Germinal center (tissue), 1 donor: ENCODE results near the gene CENPVL3.
A peak's percentile ranks its signal among the peaks of the same experiment; 100 is the strongest.
"Not testable (repeated sequence)": the region's sequence is repeated elsewhere in the genome, so short reads cannot be mapped to it uniquely, and the experiment has no call there.

Source experiments
- DNase-seq: peaks from one replicate; pipeline ENCODE4 v3.0.0; 2012; ENCODE audit warnings: mixed read lengths, low spot score

The CENPVL3 gene

DNA sequence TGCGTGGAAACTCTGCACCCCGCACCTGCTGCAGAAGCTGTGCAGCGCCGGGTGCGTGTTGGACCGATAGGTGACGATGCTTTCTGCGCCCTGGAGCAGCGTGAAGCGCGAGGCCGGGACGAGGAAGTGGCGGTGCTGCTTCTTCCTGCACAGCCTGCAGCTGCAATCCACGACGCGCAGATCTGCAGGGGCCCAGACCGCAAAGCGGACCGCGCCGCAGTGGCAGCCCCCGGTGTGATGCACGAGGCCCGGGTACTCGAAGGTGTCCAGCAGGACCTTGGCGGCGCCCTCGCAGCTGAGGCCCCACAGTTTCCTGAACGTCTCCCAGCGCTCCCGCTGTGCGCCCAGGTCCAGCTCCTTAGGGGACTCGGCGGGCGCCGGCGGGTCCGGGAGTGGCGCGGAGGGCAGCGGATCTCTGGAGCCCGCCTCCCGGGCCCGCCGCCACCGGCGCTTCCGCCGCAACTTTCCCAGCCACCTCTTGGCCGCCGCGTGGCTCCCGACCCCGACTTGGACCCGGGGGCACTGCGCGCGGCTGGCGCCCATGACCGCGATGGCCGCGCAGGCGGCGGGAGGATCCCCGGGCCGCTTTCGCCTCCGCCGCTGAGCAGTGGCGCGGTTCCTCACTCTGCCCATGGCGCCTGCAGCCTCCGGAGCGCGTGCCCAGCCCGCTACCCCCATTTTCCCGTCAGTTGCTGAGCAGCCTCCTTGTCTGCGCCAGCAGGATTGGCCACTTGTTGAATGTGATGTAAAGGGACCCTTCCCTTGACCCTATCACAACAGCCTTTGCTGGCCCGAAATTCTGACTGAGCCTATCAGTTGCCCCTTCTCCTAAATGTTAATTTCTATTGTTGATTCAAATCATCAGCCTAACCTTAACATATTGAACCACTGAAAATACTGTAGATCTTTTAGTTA is at the start of gene CENPVL3:
Gene CENPVL3 (minus strand): TSS at position 672 of the 915 bp plus-strand sequence. CDS start 39 bp downstream, at position 633.
- not testable (repeated sequence) for DNase-seq

DNA sequence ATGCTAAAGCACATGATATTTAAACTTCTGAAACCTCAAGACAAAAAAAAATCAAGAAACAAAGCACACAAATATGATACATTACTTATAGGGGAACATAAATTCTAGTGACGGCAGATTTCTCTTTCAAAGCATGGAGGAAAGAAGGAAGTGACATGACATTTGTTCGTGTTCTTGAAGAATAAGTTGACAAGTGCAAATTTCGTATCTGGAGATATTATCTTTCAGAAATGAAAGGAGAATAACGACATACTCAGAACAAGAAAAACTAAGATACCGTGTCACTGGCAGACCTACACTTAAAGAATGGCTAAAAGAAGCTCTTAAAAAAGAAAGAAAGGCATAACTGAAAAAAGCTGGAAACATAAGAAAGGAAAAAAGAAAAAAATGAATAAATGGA is 47.3 kb upstream of the CENPVL3 start:
- no peak for DNase-seq

DNA sequence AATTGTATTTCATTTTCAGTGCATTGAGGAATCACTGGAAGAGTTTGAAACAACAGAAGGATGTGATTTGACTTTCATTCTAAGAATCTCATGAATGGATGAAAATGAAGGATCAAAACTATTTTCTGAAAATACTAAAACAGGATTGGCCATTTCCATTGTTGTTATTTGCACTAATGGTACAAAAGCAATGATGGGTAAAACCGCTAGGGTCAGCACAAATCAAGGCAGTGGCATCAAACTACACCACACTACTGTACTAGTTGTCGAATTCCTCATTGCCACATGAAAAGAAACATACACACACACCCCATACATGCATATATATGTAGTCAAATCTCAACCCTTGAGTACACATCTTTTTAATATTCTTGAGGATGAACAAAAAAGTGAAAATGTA is 24.7 kb upstream of the CENPVL3 start:
- DNase-seq, result no peak

DNA sequence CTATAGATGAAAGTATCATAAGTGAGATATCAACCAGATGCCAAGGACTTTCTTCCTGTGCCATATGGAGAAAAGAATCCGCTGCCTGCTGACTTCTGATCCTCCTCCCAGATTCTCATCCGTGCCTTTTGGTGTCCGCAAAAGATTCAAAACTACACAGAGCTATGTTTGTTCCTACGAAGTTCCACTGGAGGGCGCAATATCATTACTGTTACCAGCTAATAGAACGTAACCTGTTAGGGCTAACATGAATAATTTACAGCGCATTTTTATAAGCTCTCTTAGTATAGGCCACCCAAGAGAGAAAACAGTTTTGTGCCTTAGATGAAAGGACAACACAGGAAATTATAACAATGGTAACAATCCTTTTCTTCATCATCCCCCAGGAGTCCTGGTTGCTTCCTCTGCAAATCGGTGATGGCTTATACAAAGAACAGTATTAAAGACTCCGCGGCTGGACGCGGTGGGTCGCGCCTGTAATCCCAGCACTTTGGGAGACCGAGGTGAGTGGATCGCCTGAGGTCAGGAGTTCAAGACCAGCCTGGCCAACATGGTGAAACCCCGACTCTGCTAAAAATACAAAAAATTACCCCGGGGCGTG is 22.8 kb upstream of the CENPVL3 start:
- DNase-seq, result peak; percentile 14

DNA sequence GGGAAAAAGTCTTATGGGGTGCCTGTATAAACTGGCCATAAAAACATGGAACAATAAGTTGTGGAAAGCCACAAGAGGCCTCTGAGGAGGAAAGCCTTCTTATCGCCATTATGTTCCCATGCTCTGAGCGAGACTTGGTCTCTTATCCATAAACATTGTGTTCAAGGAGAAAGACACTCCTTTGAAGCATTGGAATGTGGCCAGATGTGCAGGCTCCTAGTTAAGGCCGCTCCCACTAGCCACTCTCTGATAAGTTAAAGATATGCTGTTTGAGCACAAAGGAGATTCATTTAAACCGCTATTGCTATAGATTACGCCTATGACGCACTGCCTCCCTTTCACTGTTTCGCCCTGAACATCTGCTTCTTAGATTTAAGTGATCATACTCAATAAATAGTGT is 17.8 kb upstream of the CENPVL3 start:
- not testable (repeated sequence) for DNase-seq

DNA sequence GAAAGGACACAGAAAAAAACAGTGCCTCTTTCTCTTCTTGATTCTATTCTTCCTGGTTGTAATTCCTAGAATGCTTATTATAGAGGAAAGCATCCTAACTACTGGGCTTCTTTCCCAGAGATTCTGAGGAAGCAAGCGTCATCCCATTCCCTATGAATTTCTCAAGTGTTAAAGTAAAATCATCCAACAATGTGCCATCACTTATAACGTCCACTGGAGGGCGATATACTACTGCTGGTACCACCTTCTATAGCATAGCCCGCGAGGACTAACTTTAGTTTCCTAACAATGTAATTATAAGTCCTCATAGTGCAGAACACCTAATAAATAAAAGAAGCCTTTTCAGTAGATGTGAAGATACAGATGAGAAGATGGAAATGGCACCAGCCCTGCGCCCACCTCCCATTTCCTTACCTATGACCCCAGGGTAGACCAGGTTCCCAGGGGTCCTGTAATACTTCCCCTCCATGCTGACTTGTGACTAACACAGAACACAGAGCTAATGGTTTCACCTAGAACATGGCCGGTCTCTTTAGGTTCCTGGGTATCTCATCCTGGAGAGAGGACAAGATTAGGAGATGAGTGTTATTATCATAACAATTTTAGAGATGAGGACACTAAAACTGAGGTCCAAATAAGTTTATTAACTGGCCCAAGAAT is 4.2 kb downstream of the CENPVL3 start:
- DNase-seq, result peak; percentile 5

DNA sequence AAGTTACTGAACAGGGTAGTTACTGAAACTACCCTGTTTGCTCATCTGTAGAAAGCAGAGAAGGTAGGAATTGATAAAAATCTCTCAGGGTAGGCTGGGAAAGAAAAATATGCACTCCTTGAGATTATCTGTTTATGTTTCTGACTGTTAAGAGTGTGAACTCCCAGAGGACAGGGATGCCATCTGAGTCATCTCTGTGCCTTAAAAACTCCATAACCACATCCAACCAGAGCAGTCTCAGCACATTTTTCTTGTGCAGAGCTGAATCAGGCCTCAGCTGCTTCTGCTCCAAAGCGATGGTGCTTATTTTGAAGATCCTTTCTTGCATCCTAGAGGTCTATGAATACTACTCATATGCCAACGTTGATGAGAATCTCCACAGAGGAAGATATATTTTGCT is 9.9 kb downstream of the CENPVL3 start:
- no peak for DNase-seq

DNA sequence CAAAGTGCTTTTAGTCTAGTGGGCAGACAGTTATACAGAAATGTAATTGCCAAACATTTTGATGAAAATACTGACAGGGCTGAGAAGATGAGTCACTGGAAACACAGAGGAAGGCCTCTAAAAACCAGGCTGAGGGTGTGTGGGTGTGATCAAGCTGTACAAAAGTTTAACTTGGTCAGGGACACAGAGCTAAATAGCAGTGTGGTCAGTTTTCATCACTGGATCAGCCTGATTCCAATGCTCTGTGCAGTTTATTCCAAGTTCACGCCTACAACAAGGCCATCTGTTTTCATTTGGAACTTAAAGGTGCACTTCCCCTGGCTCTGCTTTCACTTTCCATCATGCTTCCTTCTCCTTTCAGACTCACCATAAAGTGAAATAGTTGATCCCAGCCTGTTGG is 10.6 kb downstream of the CENPVL3 start:
- peak; percentile 2 for DNase-seq

DNA sequence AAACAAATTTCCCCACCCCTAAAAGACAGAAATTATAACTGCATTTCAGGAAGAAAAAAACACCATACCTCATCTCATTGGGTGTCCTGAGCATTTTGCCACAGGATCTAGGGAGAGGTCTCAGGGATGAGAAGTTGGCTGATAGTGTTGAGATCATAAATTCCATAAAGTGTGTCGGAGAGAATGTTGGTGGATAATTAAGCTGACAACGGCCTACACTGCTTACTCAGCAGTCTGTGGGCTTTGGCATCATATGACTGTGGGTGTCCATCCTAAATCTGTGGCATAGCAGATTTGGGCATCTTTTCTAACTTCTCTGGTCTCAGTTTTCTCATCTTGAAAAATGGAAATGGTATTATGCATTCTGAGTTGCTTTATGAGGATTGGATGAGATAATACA is 12.3 kb downstream of the CENPVL3 start:
- DNase-seq, result no peak

DNA sequence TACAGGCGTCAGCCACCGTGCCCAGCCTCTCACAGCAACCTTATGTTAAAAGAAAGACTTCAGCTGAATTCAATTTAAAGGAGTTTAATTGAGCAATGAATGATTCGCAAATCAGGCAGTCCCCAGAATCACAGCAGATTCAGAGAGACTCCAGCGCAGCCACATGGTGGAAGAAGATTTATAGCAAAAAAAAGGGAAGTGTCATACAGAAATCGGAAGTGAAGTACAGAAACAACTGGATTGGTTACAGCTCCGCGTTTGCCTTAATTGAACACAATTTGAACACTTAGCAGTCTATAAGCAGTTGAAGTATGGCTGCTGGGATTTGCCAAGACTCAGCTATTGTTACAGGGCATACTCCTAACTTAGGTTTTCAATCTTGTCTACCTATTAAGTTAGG is 19.8 kb downstream of the CENPVL3 start:
- DNase-seq, result no peak

DNA sequence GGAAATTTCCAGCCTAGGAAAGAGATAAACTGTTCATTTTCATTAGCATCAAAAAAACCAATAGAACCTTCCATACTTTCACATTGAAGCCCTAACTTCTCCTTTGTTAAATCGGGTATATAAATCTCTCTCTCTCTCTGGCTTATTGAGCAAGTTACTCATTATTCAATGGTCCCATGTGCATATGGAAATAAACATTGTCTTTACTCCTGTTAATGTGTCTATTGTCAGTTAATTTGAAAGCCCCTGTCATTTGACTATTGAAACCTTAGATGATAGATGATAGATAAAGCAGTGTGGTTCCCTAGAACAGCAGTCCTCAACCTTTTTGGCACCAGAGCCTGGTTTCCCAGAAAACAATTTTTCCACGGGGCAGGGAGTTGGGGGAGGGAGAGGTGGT is 46.8 kb downstream of the CENPVL3 start:
- no peak for DNase-seq

DNA sequence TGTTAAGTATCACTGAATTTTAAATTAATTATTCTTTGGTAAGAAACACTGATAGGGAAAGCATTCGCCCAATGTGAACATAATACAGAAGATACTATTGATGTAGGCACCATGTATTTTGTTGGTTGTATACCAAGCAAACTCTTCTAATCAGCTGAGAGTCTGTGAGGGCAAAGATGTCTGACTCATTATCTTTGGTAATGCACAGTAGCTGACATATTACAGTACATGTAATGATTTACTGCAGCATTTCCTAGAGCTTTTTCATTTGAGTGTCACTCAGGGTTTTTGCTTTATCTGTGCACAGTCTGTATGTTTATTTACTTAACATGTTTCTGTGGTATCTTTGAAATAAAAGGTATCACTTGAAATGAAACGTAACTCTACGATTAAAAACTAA is 49.2 kb downstream of the CENPVL3 start:
- DNase-seq, result no peak

DNA sequence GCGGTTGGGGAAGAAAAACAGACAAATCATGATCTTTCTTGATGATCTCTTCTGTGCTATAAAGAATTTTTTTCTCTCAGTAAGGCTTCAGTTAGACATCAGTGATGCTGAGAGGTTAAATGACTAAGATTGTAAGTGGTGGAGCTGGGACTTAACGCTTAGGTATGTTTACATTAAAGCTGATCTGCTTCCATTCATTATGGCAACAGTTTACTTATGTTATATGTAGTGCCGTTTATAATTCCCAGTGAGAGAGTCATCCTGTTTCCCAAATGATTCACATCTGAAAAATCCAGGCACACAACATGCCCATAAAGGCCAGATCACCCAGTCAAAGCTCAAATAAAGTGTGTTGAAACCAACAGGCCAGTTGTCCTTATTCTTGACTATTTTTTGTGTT is 50.1 kb downstream of the CENPVL3 start:
- DNase-seq, result no peak
